Gastroesophageal sphincter (tissue), 4 donors: Measurements from ENCODE around the gene SUPT20H. TPM values are rescaled to one million over a fixed set of nuclear protein-coding genes. Genes with fewer than 3 reads are reported as not detected.

Experiments
- ATAC-seq: fragments of 150-250 bp; one replicate; pipeline ENCODE4 v1.9.1; 2016; ENCODE audit warnings: mild to moderate bottlenecking, moderate library complexity
- H3K27ac ChIP-seq, 4 donors: fragments of 200-600 bp; sonication (generic) in 3 of 4; 1 replicate in 3 of 4; 2 replicates in 1 of 4; pipeline ENCODE4 v1.5.1; 2016 to 2019
- H3K27me3 ChIP-seq: fragments of 200-600 bp; sonication (generic); one replicate; pipeline ENCODE4 v1.5.1; 2019
- H3K36me3 ChIP-seq, 2 donors: fragments of 200-600 bp; sonication (generic); one replicate each; pipeline ENCODE4 v1.5.1; 2019; ENCODE audit warnings: control low read depth in 1 of 2
- H3K4me1 ChIP-seq, 3 donors: fragments of 200-600 bp; sonication (generic); 1 replicate in 2 of 3; 2 replicates in 1 of 3; pipeline ENCODE4 v1.5.1; 2016 to 2019; ENCODE audit warnings: control low read depth in 2 of 3
- H3K4me3 ChIP-seq, 2 donors: fragments of 200-600 bp; sonication (generic); one replicate each; pipeline ENCODE4 v1.5.1; 2019; ENCODE audit warnings: mild to moderate bottlenecking in 1 of 2, moderate library complexity in 1 of 2
- H3K9me3 ChIP-seq, 3 donors: fragments of 200-600 bp; sonication (generic); one replicate each; pipeline ENCODE4 v1.5.1; 2017 to 2019; ENCODE audit warnings: control low read depth in 2 of 3
- CTCF ChIP-seq, 4 experiments: fragments of 200-600 bp in 2 of 4; fragments of 450-650 bp in 2 of 4; sonication (generic) in 1 of 4; IDR thresholded peaks; one replicate each; pipeline ENCODE4 v1.5.1; 2017 to 2019; ENCODE audit warnings: antibody characterized with exemption in 4 of 4, mild to moderate bottlenecking in 2 of 4, moderate library complexity in 2 of 4
- EP300 ChIP-seq: sonication (generic); formaldehyde crosslinking; IDR thresholded peaks from one replicate; pipeline ENCODE4 v1.6.1; 2017; ENCODE audit warnings: antibody characterized with exemption, mild to moderate bottlenecking
- POLR2A ChIP-seq, 2 donors: fragments of 450-650 bp; IDR thresholded peaks; one replicate each; pipeline ENCODE4 v1.6.1; 2017; ENCODE audit warnings: antibody characterized with exemption in 2 of 2, mild to moderate bottlenecking in 2 of 2, moderate library complexity in 1 of 2
- POLR2AphosphoS5 ChIP-seq: sonication (generic); formaldehyde crosslinking; IDR thresholded peaks from one replicate; pipeline ENCODE4 v1.6.1; 2017; ENCODE audit warnings: antibody characterized with exemption
- WGBS, 2 donors: methylation state at CpG; one replicate each; pipeline ENCODE4 v1.1.5; 2018; ENCODE audit warnings: low coverage in 1 of 2; 5-methylcytosine and 5-hydroxymethylcytosine counted together
- total RNA-seq, 4 donors: library from RNA; depleted of rRNA; stranded (reverse); fragments of >200 nt; gene quantifications; one replicate each; pipeline ENCODE4 v1.1.0, GENCODE V29; 2016

SUPT20H gene
- total RNA-seq = 10 to 100 TPM; 23.5 to 41.6 (median 33.1) TPM

- TF ChIP-seq POLR2A (IDR thresholded peaks at IDR 0.05) (peak; percentile 78 to 81), CTCF (IDR thresholded peaks at IDR 0.05) (peak in 1 of 4 experiments; percentile 34), POLR2AphosphoS5 (peak; percentile 88), EP300 (no peak)
- peaks cover 0 to 28% (median 6%) of the 10 kb centered on the region in 3 donors for H3K4me1 ChIP-seq
- peak; percentile 100 for ATAC-seq
- H3K36me3 ChIP-seq = no peaks in the 10 kb centered on the region
- H3K9me3 ChIP-seq = no peaks in the 10 kb centered on the region
- no peaks in the 10 kb centered on the region for H3K27me3 ChIP-seq
- peak within 1 kb of the TSS; percentile 92 to 98 (median 94) for H3K27ac ChIP-seq
- 0% methylated on average over 11 to 19 of the region's 75 CpGs for WGBS, 2 donors
- peak within 1 kb of the TSS; percentile 76 to 84 for H3K4me3 ChIP-seq
Observed at GRCh38 chr13:37058910-37059847, at the start of gene SUPT20H. SUPT20H (minus strand) TSS chr13:37059688; CDS start chr13:37051490, 8,198 bp downstream.

GRCh38 chr13:37109051-37109678, 49.7 kb upstream of the SUPT20H start:
- TF ChIP-seq POLR2A (IDR thresholded peaks at IDR 0.05) = no peak
- TF ChIP-seq EP300 = no peak
- peak; percentile 21 to 63 (median 60) for TF ChIP-seq CTCF (IDR thresholded peaks at IDR 0.05)
- no peak for TF ChIP-seq POLR2AphosphoS5
- 0 to 4% methylated on average over 1 of the region's 1 CpG for WGBS, 2 donors
- H3K4me1 ChIP-seq = peaks cover 0 to 21% (median 0%) of the 10 kb centered on the region in 3 donors

GRCh38 chr13:37107868-37108267, 48.4 kb upstream of the SUPT20H start:
- no peak for ATAC-seq
- H3K9me3 ChIP-seq = no peaks in the 10 kb centered on the region
- H3K27ac ChIP-seq = no peak overlapping the region
- H3K27me3 ChIP-seq = no peaks in the 10 kb centered on the region
- no peak overlapping the region for H3K4me3 ChIP-seq
- H3K4me1 ChIP-seq = peaks cover 0 to 24% (median 0%) of the 10 kb centered on the region in 3 donors
- 83 to 100% methylated on average over 1 of the region's 1 CpG for WGBS, 2 donors
- no peaks in the 10 kb centered on the region for H3K36me3 ChIP-seq
- TF ChIP-seq EP300 (no peak), CTCF (IDR thresholded peaks at IDR 0.05) (no peak), POLR2A (IDR thresholded peaks at IDR 0.05) (no peak), POLR2AphosphoS5 (no peak)

More at GRCh38 chr13:37109051-37109678, 49.7 kb upstream of the SUPT20H start:
- Histone ChIP-seq H3K36me3 (no peaks in the 10 kb centered on the region), H3K9me3 (no peaks in the 10 kb centered on the region), H3K4me3 (no peak overlapping the region), H3K27me3 (no peaks in the 10 kb centered on the region), H3K27ac (no peak overlapping the region)
- no peak for ATAC-seq

- no peak overlapping the region for H3K27ac ChIP-seq
- H3K27me3 ChIP-seq = no peaks in the 10 kb centered on the region
- no peak for ATAC-seq
- no peaks in the 10 kb centered on the region for H3K9me3 ChIP-seq
- peaks cover 0 to 28% (median 0%) of the 10 kb centered on the region in 3 donors for H3K4me1 ChIP-seq
- WGBS, 2 donors = 63 to 68% methylated on average over 4 of the region's 4 CpGs
- H3K36me3 ChIP-seq = no peaks in the 10 kb centered on the region
- TF ChIP-seq POLR2AphosphoS5 (no peak), EP300 (no peak), CTCF (IDR thresholded peaks at IDR 0.05) (no peak), POLR2A (IDR thresholded peaks at IDR 0.05) (no peak)
- no peak overlapping the region for H3K4me3 ChIP-seq
Observed at GRCh38 chr13:37107456-37107855, 48.0 kb upstream of the SUPT20H start.
